HT-29 (cell line): ENCODE results near the gene ARHGAP21. TPM values are rescaled to one million over a fixed set of nuclear protein-coding genes. Genes with fewer than 3 reads are reported as not detected.

Experiments used
- DNase-seq: peaks from one replicate; pipeline ENCODE4 v3.0.0-alpha.2; 2015; ENCODE audit warnings: low spot score
- small RNA-seq: library from RNA; depleted of rRNA; stranded (forward); fragments of <200 nt; gene quantifications from one replicate; pipeline ENCODE3, GENCODE V24; 2014
- total RNA-seq: library from RNA; depleted of rRNA; stranded (reverse); fragments of >200 nt; shearing (Covaris generic); gene quantifications from 2 replicates; pipeline ENCODE4 v1.2.3, GENCODE V29; 2014; rRNA removed

The ARHGAP21 gene
- total RNA-seq, 1 experiment from 2014 or later: 33.7 TPM

DNA sequence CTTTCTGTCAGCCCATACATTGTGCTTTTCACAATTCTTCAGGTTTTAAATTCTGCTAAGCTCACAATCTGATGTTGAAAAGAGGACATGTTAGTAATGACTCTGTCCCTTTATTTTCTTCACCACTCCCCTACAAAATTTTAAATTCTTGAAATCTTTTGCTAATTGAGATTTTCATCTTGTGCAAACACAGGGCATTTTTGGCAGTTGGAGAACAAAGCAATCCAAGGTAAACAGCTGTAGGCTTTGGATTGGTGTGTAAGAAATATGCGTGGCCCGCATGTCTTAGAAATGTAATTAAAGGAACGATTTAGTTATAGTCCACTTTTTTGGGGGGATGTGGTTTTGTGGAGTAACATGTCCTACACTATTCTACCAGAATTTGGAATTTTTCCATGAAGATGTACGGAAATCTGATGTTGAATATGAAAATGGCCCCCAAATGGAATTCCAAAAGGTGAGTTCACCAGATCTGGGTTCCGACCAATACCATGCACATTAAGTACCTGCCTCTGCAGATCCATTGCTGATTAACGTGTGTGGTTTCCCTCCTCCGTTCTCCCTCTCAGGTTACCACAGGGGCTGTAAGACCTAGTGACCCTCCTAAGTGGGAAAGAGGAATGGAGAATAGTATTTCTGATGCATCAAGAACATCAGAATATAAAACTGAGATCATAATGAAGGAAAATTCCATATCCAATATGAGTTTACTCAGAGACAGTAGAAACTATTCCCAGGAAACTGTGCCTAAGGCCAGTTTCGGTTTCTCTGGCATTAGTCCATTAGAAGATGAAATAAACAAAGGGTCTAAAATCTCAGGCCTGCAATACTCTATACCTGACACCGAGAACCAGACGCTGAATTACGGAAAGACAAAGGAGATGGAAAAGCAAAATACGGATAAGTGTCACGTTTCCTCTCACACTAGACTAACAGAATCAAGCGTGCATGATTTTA lies 181.1 kb downstream of the ARHGAP21 start:
- DNase-seq: no peak

DNA sequence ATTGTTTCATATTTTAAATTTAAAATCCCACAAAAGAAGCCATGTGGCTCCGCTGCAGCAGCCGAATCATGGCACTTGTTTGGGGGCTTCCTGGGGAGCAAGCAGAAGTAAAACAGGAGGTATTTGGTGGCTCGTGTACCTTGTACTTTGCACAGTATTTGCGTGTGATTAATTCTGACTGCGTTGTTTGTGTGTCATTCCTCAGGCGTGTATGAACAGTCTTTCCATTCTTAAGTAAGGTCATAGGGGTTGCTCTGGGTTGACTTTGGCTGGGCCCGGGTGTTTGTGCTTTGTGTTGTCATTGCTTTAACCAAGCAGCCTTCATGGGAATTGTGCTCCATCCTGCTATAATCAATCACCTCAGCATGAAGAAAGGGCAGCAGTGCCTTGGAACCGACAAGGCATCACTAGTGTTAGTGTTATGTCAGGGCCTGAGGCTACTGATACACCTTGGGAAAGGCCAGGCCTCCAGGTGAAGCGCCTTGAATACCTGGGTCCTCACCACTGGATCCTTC lies 182.4 kb downstream of the ARHGAP21 start:
- no peak for DNase-seq

DNA sequence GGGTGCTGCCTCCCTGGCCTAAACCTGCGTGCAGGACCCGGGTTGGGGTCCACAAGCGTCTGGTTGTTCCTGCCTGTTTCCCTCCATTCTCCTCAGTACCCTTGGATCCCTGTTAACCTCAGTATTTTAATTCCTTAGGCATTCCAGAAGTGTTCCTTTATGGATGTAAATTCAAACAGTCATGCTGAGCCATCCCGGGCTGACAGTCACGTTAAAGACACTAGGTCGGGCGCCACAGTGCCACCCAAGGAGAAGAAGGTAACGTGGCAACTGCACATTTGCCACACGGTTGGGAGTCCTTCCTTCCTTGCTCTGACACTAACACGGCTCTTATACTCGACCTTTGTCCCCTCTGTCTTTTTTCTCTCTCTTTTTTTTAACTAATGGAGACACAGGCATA lies 187.1 kb downstream of the ARHGAP21 start:
- no peak for DNase-seq

DNA sequence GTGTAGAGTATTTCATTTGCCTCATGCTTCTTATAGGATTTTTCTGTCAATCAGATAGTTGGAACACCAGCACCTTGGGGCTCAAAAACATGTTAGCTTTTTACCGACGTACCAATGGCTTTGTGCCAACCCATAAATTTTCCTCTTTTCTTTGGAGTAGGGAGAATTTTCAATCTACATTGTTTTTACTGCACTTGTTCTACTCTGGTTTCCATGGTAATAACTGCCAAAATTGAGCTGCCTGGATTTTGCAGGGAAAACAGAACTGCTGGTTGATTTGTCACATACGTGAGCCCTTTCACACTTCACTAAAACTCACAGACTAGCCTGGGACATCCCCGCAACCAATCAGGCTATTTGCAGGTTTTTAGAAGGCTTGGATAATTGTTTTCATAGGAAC lies 189.7 kb downstream of the ARHGAP21 start:
- DNase-seq: no peak

Small RNA genes within 50 kb of the gene (small RNA-seq; reads per million reads assigned to genes)
- not detected for gene RNA5SP305

Other genes with a start within 250 kb of the ARHGAP21 start
- gene PRTFDC1, start 228.7 kb upstream of the ARHGAP21 start, total RNA-seq: 11.4 and 19.7 TPM in 2 replicates